LoVo (cell line): ENCODE measurements around the gene CYSTM1.

Experiments
- DNase-seq: peaks from one replicate; pipeline ENCODE4 v3.0.0-alpha.2; 2016; ENCODE audit warnings: low spot score

CYSTM1 gene

DNA sequence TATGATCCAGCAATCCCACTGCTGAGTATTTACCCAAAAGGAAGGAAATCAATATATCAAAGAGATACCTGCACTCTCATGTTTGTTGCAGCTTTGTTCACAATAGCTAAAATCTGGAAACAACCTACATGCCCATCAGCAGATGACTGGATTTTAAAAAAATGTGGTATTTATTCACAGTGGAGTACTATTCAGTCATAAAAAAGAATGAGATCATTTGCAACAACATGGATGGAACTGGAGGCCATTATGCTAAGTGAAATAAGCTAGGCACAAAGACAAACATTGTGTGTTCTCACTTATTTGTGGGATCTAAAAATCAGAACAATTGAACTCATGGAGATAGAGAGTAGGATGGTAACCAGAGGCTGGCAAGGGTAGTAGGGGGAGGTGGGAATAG lies 33.1 kb downstream of the CYSTM1 start:
- DNase-seq, result no peak

DNA sequence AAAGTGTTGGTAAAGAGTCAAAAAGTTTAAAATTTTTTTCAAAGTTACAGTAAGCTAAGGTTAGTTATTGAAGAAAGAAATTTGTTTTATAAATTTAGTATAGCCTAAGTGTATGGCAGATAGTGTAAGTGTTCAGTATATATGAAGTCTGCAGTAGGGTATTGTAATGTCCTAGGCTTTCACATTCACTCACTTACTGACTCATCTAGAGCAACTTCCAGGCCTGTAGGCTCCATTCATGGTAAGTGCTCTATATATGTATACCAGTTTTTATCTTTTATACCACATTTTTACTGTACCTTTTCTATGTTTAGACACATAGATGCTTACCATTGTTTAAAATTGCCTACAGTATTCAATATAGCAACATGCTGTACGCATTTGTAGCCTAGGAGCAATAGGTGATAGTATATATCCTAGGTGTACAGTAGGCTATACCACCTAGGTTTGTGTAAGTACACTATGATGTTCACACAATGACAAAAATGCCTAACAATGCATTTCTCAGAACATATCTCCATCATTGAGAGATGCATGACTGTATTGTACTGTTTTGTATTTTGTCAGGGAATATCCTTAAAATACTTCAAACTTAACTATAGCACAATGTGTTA lies 38.5 kb downstream of the CYSTM1 start:
- no peak for DNase-seq

DNA sequence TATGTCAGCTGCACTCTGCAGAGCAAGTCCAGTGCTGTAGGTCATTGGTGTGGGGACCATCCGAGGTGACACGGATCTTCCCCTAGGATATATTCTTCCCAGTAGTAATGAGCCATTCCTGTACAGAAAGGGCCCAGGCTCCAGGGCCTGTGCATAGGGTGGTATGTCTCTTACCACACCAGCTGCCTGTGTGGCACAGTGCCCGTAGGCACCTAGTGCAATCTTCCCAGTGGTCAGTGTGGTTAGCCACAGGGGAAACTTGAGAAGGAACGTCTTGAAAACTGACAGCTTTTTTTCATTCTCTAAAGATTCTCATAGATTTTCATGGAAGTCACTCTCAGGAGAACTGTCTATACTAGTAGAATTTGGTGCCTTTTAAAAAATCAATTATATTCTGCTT lies 39.8 kb downstream of the CYSTM1 start:
- DNase-seq, result peak; percentile 52

DNA sequence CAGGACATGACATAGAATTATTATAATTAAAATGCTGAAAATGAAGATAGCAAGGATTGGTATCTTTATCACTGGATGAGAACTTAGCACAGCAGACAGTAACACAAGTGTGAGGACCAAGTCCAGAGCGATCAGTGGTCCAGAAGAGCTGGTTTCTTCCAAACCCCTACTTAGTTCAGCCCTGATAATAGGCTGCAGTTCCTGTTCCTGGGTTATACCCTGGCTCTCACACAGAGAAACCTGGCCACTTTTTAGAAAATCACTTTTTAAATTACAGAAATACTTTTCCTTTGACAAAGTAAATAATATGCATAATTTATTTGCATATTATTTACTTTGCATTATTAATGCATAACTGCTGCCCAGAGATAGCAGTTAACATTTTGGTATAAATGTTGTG lies 40.3 kb downstream of the CYSTM1 start:
- DNase-seq, result no peak

DNA sequence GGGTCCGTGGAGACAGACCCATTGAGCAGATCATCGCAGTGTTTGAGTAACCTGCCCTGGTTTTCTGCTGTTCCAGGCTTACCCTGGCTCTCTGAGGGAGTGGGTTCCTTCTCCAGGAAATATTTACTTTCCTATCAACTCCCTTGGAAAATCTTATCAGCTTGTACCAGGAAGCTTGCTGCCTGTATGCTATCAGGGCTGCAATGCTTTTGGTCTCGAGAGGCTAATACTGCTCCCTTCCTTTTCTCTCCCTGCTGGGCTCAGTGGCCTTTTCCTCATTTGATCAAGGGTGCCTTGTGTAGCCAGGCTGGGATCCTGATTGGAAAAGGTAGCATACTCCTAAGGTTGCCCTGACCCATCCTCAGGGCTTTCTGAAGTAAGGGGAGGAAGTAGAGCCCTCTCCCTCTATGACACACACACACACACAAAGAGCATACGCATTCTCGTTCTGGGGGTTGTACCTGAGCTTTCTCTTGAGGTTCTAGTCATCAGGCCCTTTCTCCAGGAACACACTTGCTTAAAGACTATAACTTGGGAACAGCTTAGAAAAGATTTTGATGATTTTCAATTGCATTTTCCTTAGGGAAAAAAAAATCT lies 41.6 kb downstream of the CYSTM1 start:
- DNase-seq, result no peak

DNA sequence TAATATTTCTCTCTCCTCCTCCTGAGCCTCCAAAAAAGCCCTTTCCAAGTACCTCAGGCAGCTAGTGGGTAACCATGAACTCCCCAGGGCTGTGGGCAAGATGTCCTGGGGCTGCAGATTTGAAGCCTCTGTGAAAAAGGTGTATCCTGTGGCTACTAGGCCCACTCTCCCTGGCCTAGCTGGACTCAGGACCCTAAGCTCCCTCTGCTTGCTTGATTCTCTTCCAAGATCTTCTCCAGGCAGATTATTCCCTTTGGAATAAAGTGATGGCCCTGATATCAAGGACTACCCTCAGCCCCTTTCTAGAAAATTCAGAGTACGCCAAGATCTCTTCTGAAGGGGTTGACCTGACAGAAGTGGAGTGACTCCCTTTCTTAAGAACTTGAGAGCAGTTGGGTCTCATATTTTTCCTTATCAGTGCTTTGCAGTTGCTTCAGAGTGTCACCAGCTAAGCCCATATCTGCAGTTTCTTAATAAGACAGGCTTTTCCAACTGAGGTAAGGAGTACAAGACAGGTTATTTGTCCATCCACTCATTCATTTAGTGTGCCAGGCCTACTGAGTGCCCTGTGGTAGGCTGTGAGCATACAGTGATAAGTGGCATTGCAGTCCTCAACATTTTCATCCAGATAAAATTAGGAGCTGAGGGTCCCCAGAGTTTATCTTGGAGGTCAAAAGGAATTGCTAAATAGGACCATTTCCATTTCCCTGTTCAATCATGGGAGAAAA lies 42.5 kb downstream of the CYSTM1 start:
- DNase-seq, result no peak

DNA sequence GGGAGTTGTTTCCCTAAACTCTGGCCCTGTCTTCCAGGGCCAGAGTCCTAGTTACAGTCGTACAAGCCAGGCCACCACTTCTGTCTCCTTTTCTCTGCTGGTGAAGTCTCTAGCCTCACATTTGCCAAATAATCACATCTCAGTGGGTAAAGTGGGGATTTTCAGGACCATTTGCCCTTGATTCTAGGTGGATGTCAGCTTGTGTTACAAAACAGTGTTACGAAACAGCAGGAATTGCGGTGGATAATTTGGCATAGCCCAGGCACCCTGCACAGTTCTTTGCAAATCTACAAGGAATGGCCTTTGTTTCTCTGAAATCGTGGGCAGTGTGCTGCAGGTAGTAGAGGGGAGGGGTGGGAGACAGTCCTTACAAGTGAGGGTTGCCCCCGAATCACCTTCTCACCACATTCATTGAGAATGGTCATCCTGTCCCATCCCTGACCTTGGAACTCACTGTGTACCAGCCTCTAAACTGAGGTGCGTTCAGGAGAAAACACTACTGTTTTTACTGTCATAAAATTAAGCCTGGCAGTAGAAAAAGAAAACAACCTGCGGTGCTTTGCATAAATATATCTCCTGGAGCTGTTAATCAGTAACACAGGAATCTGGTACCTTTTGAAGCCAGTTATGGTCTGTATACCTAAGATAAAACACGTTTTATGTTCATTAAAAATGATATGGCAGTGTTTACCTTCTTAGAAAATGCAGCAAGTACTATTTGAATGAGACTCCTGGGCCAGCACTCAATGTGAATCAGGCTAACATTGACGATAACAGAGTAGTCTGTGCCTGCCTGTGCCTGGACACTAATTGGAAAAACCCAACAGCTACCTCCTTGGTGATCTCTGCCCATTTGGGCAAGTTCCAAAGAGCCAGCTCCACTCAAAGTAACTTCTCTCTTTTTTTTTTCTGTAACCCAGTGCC lies 44.3 kb downstream of the CYSTM1 start:
- DNase-seq, result peak; percentile 64

DNA sequence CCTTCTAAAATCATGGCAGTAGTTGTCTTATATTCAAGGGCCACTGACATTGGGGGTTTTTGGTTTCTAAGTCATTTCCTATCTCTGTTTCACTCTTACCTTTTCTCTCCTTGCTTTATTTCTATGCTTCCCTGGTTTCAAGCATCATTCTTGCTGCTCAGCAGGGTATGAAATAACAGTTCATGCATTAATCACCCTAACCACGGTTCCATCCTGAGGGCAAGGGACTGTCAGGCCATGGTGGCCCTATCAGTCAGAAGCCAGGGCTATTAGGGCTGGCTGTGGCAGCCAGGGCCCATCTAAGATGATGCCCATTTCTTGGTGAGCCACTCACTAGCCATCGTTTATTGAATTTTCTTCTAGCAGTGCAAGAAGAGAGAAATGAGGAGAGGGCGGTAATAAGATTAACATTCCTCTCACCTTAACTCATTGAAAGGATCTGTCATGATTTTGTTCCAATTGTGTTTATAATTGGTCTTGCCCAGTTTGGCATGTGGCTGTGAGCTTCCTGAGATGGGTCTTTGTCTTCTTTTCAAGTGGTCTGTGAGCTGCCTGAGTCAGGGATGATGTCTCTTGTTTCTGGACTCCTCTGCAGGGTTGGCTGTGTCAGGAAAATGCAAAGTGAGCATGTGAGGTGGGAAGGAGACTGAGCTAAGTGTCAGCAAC lies 45.2 kb downstream of the CYSTM1 start:
- no peak for DNase-seq

DNA sequence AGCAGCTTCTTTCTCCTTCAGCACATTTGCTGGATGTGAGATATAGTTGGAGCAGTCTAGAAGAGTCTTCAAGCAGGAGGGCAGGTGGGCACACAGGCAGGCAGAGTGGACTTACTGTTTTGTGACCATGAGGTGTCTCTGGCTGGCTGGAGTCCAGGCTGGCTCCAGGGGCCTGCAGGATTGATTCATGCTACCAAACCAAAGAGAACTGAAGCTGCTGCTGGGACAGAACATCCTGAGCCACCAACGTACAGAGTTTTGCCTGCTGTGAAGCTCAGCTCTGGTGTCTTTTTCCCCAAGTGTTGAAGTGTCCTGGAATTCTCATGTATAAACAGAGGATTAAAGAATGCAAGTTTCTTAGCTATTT lies 45.7 kb downstream of the CYSTM1 start:
- no peak for DNase-seq

DNA sequence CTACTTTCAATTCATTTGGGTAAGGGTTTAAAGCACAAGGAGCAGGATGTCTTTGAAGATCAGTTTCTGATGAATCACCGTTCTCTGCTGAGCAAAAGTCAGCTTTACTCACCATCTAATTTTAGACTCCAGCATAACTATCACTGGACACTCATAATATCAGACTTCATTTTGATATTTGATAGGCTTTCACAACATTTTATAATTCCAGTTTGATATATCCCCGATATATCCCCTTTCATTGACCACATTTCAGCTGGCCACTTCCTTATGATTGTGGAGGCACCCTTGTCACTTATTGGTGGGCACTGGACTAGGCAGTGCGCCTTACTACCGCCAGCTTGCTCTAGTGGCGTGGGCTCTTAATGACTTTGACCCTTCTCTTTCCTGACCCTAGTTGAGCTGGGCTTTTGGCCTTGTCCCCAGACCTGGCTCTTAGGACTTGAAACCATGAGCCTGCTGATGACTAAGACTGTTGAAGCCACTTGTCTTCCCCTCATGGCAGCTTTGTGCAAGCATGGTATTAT lies 46.8 kb downstream of the CYSTM1 start:
- peak; percentile 49 for DNase-seq

DNA sequence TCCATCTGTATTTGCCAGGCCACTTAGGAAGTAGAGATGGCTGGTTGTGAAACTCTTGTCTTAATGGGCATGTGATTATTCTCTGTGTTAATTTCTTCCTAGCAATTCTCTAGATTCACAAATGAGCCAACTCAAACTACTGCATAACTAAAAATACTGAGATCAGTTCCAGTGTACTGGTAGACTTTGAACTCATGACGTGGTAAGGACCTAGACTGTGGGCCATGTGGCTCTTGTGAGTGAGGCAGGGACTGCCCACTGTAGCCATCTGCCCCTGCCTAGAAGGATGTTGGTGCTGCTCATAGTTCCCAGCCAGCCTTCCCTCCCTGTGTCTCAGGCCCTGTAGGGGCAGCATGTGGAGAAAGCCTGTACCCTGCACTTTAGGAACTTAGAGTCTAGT lies 47.4 kb downstream of the CYSTM1 start:
- DNase-seq, result no peak

DNA sequence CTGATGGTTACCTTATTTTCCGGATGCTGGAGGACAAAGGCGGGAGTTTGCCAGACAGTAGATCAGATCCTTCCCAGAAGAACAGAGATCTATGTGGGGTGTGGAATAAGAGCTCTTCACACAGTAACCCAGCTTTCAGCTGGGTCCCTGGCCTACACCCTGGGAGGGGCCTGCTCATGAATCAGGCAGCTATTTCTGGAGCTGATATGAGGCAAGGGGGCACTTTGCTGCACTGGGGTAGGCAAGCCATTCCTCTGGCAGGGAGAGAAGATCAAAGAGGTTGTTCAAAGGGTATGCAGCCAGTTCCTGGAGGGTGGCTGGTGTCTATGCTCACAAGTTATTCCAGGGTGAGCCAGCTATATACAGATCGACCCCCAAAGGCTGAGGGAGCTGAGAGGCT lies 48.6 kb downstream of the CYSTM1 start:
- DNase-seq, result no peak

DNA sequence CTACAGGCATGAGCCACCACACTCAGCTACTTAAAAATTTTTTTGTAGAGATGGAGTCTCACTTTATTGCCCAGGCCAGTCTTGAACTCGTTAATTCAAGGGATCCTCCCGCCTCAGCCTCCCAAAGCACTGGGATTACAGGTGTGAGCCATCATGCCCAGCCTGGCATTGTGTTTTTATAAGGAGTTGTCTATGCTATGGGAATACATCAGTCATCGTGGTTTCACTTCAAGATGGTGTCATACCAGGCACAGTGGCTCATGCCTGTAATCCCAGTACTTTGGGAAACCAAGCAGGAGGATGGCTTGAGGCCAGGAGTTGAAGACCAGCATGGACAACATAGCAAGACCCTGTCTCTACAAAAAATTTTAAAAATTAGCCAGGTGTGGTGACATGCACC lies 49.7 kb downstream of the CYSTM1 start:
- no peak for DNase-seq

DNA sequence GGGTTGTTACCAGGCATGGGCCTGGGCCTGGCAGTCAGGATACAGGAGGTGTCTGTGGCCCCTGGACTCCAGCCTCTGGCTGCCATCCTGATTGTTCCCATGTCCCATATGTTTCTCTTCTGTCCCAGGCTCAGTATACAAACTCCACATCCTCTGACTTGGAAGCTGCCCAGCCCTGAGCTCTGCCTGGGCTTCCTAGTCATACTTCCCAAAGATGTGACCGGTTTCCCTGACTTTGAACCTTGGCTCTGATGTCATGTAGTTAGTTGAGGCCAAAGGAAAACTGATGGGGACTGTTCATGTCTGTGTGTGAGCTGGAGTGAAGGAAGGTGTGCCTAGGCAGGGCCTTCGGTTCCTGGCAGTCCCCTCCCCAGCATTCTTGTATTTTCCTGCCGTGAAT lies 50.4 kb downstream of the CYSTM1 start:
- no peak for DNase-seq

DNA sequence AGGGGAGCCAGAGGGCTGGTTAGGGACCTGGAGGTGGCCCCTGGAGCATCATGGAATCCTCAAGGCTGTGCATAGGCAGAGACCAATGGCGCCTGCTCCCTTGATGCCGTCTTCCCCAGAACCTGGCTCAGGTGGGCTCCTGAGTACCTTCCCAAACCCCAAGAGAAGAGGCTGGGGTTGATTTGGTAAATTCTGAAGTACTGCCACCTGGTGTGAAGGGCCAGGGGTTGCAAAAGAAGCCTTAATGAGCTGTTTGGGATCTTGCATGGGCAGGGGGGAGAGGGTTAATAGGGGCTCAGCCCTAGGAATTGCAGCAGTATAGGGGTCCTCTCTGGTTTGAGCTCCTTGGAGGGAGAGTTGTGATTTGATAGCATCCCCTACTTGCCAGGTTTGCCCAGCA lies 52.1 kb downstream of the CYSTM1 start:
- no peak for DNase-seq

DNA sequence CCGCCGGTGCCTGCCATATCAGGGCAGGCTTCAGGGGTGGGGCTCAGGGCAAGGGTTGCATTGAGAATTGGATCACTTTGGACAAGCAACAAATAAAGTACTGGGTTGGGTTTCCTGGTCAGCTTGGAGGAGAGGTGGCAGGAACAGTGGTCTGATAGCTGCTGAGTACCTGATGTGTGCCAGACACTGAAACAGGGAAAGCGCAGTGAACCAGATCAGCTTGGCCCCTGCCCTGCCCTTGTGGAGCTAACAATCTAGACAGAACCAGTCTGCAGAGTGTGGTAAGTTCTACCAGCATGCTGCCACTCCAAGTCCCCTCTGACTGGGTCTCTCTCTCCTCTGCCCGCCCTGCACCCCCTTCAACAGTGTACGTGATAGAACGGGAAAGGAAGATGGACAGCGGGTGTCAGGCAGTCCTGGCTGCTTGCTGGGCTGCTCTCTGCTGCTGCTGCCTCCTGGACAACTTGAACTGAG lies 53.4 kb downstream of the CYSTM1 start:
- no peak for DNase-seq

DNA sequence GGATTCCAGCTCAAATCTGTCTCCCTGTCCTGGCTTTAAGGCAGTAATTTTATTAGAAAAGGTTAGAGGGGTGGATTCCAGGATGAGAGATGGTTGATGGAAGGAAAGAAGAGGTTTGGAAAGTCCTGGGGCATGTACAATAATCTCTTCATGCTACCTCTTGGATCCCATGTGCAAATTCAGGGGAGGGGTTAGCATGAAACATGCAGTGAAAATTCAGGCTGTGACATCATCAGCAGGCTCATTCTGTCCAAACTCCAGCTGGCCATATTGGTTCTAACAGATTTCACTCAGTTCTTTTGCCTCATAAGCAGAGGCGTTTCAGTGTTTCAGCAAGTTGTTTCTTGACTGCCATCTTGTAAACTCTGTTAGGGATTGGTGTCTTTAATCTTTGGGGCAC lies 55.4 kb downstream of the CYSTM1 start:
- DNase-seq, result no peak

DNA sequence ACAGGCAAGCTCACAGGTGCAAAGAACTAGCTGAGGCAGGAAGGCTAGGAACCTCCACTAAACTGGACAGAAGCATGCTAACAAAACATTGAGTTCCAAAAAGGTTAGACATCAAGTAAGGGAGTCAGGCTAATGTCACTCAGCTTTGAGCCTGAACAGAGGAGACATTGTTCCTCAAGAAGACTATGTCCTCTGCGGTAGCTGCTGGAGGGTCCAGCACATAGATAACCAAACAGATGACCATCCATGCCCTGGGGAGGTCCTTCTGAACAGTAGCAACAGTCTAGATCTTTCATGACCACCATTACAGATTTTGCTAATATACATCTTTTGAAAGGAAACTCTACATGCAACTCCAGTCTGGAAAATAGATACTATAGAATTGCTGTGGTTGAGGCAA lies 57.7 kb downstream of the CYSTM1 start:
- DNase-seq, result no peak

DNA sequence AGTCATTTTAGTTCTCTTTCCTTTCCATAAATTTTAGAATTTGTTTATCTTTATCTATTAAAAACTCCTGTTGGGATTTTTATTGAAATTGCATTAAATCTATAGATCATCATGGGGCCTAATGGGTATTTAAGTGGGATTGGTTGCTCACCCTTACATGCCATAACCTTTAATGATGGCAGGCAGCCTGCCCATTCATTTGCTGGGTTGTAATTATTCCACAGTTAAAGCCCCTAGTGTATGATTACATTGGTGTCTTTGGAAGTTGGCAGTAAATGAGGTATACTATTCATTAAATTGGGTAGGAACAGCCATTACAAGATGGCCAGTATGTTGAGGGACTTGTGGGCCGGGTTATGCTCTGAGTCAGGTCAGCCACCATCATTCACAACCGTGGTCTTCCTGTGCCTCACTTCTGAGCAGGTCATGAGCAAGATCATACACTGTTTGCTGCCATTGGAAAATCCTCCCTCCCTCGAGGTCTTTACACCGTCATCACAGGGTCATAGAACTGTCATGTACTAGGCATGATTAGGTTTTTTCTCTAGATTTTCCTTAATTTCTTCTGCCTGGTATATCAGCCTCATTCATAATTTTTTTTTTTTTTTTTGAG lies 59.5 kb downstream of the CYSTM1 start:
- no peak for DNase-seq

DNA sequence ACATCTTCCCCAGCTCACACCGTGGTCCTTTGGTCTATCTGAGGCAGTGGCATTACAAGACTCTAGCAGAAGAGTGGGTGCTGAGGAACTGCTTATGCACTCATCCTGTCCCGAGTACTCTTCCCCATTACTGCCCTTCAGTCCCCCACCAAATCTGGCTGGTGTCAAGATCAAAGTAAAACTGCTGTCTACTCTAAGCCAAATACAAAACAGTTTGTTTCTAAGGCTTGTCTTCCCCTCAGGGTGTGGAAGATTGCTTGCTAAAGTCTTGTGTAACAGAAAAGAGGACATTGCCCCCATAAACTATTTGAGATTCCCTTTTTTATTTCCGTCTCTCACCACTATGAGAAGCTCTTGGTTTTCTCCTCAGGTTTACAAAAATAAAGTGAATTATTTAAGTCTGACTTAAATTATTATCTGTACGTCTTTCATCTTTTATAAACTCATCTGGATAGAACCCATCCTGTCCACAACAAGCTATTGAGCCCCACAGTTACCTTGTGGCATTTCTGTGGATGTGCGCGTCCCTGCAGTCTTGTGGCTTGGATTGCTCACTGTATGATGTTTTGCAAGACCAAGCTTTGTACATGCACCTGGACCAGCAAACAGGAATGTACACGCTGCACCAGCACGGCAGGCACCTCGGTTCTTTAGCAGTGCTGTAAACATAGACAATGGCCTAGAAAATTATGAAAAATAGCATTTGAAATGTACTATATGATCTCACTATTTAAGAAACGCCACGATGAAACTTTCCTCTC lies 61.0 kb downstream of the CYSTM1 start:
- DNase-seq, result no peak
